Motor neuron (in vitro differentiated cells): ENCODE measurements around the gene BTN1A1. TPM values are rescaled to one million over a fixed set of nuclear protein-coding genes. Genes with fewer than 3 reads are reported as not detected.
"Not testable (repeated sequence)": the region's sequence is repeated elsewhere in the genome, so short reads cannot be mapped to it uniquely, and the experiment has no call there.

Experiments used
- ATAC-seq, 8 experiments: fragments of 200-7000 bp; cut with Tn5 transposase; replicated peaks in 6 of 8; 2 replicates each; pipeline ENCODE4 v1.8.0; 2021; ENCODE audit warnings: mild to moderate bottlenecking in 8 of 8, moderate library complexity in 8 of 8
- H3K27ac ChIP-seq, 2 donors: fragments of 250-450 bp; sonication (Bioruptor Pico); 2 replicates each; pipeline ENCODE4 v1.9.0; 2021; ENCODE audit warnings: antibody characterized with exemption in 2 of 2, mild to moderate bottlenecking in 2 of 2, moderate library complexity in 1 of 2
- H3K4me1 ChIP-seq, 2 donors: fragments of 250-450 bp; sonication (Bioruptor Pico); replicated peaks in 1 of 2; 2 replicates each; pipeline ENCODE4 v1.6.1; 2021; ENCODE audit warnings: antibody characterized with exemption in 2 of 2, mild to moderate bottlenecking in 2 of 2, moderate library complexity in 1 of 2
- H3K4me3 ChIP-seq, 5 donors: fragments of 250-450 bp; sonication (Bioruptor Pico); 2 replicates each; pipeline ENCODE4 v1.9.0; 2021; ENCODE audit warnings: antibody characterized with exemption in 5 of 5, mild to moderate bottlenecking in 5 of 5, moderate library complexity in 4 of 5
- WGBS, 10 experiments: fragments of 450-650 bp; shearing (Covaris generic); methylation state at CpG; one replicate each; pipeline ENCODE4 v1.0.0; 2022; 5-methylcytosine and 5-hydroxymethylcytosine counted together
- in situ Hi-C, 9 experiments: fragments of 400-800 bp; cut with MboI; loops; one replicate each; pipeline ENCODE4 v1.15.0; 2021; ENCODE audit warnings: low sequenced_read_pairs in 9 of 9, low pct_unique_long_range_greater_than_20kb in 2 of 9; ENCODE audit not compliant: unreplicated experiment in 9 of 9
- total RNA-seq, 8 experiments: library from RNA; unstranded; fragments of 300-600 nt; gene quantifications; 2 replicates each; pipeline versions ENCODE4 v1.2.3 to v1.2.4, GENCODE V29; 2022

The BTN1A1 gene
- total RNA-seq = under 1 TPM in 6 of 8 experiments, not detected in 2; 0.09 to 0.76 (median 0.20) TPM

- Histone ChIP-seq H3K27ac (no peak within 1 kb of the TSS), H3K4me3 (no peak within 1 kb of the TSS), H3K4me1 (peaks cover 0 to 9% of the 10 kb centered on the region in 2 donors)
- in situ Hi-C loops = no loop called here
- WGBS, 10 experiments = 33 to 91% (median 74%) methylated on average over 1 to 2 of the region's 2 CpGs; no CpG with 5 or more reads in 1 of the 10 experiments
- ATAC-seq = no peak
These were observed at the start of gene BTN1A1 for GRCh38 chr6:26500102-26500501. BTN1A1 (plus strand) TSS chr6:26500303; CDS start chr6:26501287, 984 bp downstream.

DNA sequence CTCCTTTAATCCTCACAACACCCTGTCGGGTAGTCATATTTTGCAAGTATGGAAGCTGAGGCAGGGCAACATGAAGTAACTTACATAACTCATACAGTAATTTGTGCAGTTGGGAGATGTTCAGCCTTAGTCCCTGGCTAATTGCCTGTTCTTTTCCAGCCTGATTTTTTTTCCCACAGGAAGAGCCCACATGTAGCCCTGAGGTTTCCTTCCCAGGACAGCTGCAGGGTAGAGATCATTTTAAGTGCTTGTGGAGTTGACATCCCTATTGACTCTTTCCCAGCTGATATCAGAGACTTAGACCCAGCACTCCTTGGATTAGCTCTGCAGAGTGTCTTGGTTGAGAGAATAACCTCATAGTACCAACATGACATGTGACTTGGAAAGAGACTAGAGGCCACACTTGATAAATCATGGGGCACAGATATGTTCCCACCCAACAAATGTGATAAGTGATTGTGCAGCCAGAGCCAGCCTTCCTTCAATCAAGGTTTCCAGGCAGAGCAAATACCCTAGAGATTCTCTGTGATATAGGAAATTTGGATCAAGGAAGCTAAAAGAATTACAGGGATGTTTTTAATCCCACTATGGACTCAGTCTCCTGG, 47.4 kb upstream of the BTN1A1 start:
- no peak for ATAC-seq
- WGBS, 10 experiments = 0 to 100% (median 88%) methylated on average over 1 of the region's 1 CpG; no CpG with 5 or more reads in 3 of the 10 experiments
- in situ Hi-C loops = no loop called here

GRCh38 chr6:26454631-26455030, 45.5 kb upstream of the BTN1A1 start:
- H3K27ac ChIP-seq = no peak overlapping the region
- in situ Hi-C loops = no loop called here
- peaks cover 8 to 15% of the 10 kb centered on the region in 2 donors for H3K4me1 ChIP-seq
- H3K4me3 ChIP-seq = no peak overlapping the region
- no peak for ATAC-seq
- WGBS, 10 experiments = 50 to 100% (median 94%) methylated on average over 1 of the region's 1 CpG

More for the DNA sequence above, 47.4 kb upstream of the BTN1A1 start:
- Histone ChIP-seq H3K4me3 (no peak overlapping the region), H3K27ac (no peak overlapping the region), H3K4me1 (peaks cover 0 to 11% of the 10 kb centered on the region in 2 donors)

DNA sequence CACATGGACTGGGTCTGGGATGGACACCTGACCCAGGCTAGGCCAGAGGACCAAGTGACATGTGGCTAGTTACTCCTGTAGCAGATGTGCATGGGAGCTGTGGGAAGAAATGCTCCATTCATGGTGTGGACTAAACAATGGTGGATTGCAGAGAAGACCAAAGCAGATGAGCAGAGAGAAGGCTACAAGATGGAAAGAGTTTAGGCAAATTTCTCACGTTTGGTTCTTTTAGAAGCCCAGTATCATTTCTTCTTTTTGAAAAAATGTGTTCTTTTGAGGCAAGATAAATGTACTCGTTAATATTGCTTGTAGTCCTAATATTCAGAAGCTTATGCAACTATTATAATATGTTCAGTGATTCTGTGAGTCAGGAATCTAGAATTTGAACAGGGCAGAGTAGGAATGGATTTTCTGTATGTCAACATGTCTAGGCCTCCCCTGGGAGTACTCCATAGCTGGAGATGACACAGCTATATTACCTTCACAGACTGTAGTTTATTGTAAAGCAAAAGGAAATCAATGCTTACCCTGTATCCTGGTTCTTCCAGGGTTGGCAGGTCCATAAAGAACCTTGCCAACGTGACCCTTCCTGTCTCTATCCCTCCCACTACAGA, 44.6 kb upstream of the BTN1A1 start:
- peak in 2 of 8 experiments; percentile 11 to 33 for ATAC-seq
- 62 to 100% (median 74%) methylated on average over 1 to 3 of the region's 3 CpGs; no CpG with 5 or more reads in 1 of the 10 experiments for WGBS, 10 experiments
- H3K4me1 ChIP-seq = peaks cover 12 to 15% of the 10 kb centered on the region in 2 donors
- no peak overlapping the region for H3K27ac ChIP-seq
- in situ Hi-C loops = no loop called here
- no peak overlapping the region for H3K4me3 ChIP-seq

DNA sequence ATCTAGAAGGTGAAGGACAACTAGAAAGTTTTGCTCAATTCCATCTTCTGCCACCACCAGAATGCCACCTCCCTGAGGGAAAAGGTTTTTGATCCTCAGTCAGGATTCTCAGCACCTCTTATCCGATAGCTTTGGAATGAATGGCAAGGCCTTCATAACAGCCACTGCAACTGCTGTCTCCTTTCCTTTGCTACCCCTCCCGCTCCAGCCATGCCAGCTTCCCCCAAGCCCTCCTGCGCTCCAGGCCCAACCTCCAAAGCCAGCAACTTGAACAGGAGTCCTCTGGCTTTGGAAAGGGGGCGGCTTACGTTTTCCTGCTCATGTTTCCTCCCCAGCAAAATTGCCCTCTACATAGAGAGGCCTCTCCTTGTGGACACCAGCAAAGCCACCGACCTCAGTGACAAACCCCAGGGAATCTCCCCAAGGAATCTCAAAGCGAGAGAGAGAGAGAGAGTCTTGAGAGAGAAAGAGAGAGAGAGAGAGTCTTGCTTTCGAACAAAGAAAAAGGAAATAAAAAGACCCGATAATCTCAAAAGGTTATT, 42.8 kb upstream of the BTN1A1 start:
- peak; percentile 28 to 70 (median 48) for ATAC-seq
- in situ Hi-C loops = no loop called here
- peak overlapping the region; percentile 64 to 83 (median 69) for H3K4me3 ChIP-seq
- H3K4me1 ChIP-seq = peaks cover 19 to 26% of the 10 kb centered on the region in 2 donors
- 0 to 46% (median 3%) methylated on average over 2 to 8 of the region's 9 CpGs; no CpG with 5 or more reads in 1 of the 10 experiments for WGBS, 10 experiments
- peak overlapping the region; percentile 10 to 55 for H3K27ac ChIP-seq

DNA sequence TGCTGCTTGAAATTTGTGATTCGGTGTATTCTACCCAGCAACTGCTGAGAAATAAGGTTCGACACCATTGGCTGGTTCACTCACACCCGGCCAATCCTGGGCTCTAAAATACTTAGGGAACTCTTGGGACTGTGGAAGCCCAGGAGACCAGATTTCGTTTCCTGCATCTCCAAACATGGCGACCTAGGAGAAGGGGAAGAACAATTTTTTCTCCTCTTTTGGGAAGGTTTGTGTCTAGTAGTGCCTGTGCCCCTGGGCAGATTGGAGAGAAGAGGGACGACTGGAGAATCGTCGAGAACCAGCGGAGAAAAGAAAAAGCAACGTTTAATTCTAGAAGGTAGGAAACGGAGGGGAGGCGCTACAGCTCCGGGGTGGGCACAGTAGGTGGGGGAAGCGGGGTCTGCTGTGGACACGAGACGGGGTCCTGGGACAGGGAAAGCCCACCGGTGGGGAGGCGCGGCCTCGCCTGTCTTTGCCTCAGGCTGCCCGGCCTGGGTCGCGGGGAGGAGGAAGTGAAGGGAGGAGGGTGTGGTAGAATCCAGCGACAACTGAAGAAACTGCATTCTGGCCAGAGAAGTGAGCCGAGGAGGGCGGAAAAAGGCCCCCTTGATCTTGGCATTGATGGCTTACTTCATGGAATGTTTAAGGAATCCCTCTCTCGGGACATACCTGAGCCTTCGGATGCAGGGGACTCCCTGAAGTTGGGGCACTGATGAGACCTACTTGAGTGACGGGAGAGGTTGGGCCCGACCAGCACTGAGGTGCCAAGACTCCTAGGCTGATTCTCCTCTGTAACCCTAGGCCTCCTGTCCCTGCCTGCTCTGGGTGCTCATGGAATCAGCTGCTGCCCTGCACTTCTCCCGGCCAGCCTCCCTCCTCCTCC, 42.1 kb upstream of the BTN1A1 start, which contains the start of gene BTN2A1:
BTN2A1 (plus strand) TSS at position 150 of the 883 bp plus-strand sequence; CDS start at position 832, 682 bp downstream.
- Histone ChIP-seq H3K27ac (peak within 1 kb of the TSS; percentile 74 to 85), H3K4me1 (peaks cover 19 to 26% of the 10 kb centered on the region in 2 donors), H3K4me3 (peak within 1 kb of the TSS; percentile 64 to 83 (median 69))
- peak; percentile 98 to 99 (median 99) for ATAC-seq
- 0 to 2% (median 0%) methylated on average over 1 to 16 of the region's 31 CpGs for WGBS, 10 experiments
- in situ Hi-C loops = no loop called here

DNA sequence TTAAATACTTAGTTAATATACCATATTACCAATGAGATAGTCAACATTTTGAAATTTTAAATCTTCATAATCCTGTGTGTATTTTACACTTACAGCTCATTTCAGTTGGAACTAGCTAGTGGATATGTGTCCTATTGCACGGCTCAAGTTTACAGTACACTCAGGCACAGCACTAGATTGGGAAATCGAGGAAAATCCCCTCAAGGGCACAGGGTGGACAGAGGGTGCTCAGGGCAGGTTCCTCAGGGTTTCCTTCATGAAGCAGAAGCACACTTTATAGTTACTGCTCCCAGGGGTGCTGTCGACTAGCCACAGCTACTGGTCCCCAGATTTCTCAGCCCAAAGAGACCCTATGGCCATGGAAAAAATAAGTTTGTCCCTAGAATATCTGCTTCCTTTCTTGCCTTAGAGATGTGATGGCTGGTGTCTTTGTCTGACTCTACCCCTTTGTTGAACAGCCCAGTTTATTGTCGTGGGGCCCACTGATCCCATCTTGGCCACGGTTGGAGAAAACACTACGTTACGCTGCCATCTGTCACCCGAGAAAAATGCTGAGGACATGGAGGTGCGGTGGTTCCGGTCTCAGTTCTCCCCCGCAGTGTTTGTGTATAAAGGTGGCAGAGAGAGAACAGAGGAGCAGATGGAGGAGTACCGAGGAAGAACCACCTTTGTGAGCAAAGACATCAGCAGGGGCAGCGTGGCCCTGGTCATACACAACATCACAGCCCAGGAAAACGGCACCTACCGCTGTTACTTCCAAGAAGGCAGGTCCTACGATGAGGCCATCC, 40.9 kb upstream of the BTN1A1 start:
- Histone ChIP-seq H3K4me3 (peak overlapping the region in 2 of 5 donors; percentile 67 to 69), H3K4me1 (peaks cover 19 to 26% of the 10 kb centered on the region in 2 donors), H3K27ac (no peak overlapping the region)
- WGBS, 10 experiments = 62 to 100% (median 85%) methylated on average over 1 to 13 of the region's 16 CpGs; no CpG with 5 or more reads in 2 of the 10 experiments
- in situ Hi-C loops = no loop called here
- ATAC-seq = no peak

DNA sequence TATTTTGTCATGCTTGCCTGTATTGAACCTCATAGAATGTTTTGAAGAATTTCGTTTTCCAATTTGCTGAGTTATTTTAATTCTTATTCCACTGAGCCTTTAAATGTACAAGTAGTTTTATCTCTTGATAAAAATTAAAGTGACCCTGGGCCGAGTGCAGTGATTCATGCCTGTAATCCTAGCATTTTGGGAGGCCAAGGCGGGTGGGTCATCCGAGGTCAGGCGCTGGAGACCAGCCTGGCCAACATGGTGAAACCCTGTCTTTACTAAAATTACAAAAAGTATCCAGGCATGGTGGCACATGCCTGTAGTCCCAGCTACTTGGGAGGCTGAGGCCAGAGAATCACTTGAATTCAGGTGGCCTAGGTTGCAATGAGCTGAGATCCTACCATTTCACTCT, 38.8 kb upstream of the BTN1A1 start:
- 68 to 100% (median 86%) methylated on average over 1 to 5 of the region's 5 CpGs; no CpG with 5 or more reads in 3 of the 10 experiments for WGBS, 10 experiments
- in situ Hi-C loops, H3K4me3 ChIP-seq: not testable (repeated sequence)

DNA sequence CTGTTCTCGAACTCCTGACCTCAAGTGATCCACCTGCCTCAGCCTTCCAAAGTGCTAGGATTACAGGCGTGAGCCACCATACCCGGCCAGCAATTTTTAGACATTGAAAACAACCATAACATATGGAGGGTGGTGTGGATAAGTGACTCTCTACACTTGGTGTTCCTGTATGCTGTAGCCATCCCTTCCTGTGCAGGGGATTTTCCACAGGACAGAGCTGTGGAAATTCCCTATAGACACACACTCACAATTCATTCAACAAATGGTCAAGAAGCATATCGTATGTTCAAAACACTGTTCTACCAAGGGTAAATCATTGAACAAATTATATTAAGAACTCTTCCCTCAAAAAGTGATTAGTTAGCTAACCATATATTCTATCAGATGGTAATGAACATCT, 36.1 kb upstream of the BTN1A1 start:
- 89 to 100% (median 93%) methylated on average over 1 to 4 of the region's 4 CpGs; no CpG with 5 or more reads in 3 of the 10 experiments for WGBS, 10 experiments
- no peak for ATAC-seq
- in situ Hi-C loops = no loop called here
- no peak overlapping the region for H3K27ac ChIP-seq
- H3K4me3 ChIP-seq = no peak overlapping the region
- peaks cover 7 to 24% of the 10 kb centered on the region in 2 donors for H3K4me1 ChIP-seq

More for the DNA sequence above, 38.8 kb upstream of the BTN1A1 start:
- not testable (repeated sequence) for ATAC-seq, H3K27ac ChIP-seq
- H3K4me1 ChIP-seq = peaks cover 12 to 26% of the 10 kb centered on the region in 2 donors

- WGBS, 10 experiments = 96 to 100% (median 100%) methylated on average over 2 to 7 of the region's 7 CpGs; no CpG with 5 or more reads in 5 of the 10 experiments
- Histone ChIP-seq H3K27ac (no peak overlapping the region), H3K4me3 (no peak overlapping the region), H3K4me1 (peaks cover 5 to 18% of the 10 kb centered on the region in 2 donors)
- no peak for ATAC-seq
- in situ Hi-C loops = no loop called here
These were observed 35.5 kb upstream of the BTN1A1 start for GRCh38 chr6:26464416-26465131.

- Histone ChIP-seq H3K27ac (no peak overlapping the region), H3K4me1 (peaks cover 3 to 11% of the 10 kb centered on the region in 2 donors), H3K4me3 (no peak overlapping the region)
- in situ Hi-C loops = no loop called here
- 83 to 100% (median 100%) methylated on average over 1 to 3 of the region's 3 CpGs; no CpG with 5 or more reads in 3 of the 10 experiments for WGBS, 10 experiments
- ATAC-seq = no peak
These were observed 34.3 kb upstream of the BTN1A1 start for GRCh38 chr6:26465776-26466175.
